Forelimb muscle (tissue), 1 donor: Measurements from ENCODE around the gene SEC11A. TPM values are rescaled to one million over a fixed set of nuclear protein-coding genes. Genes with fewer than 3 reads are reported as not detected.
"Not testable (repeated sequence)": the region's sequence is repeated elsewhere in the genome, so short reads cannot be mapped to it uniquely, and the experiment has no call there.

Experiments used
- DNase-seq: peaks from one replicate; pipeline ENCODE4 v3.0.0-alpha.2; 2013; ENCODE audit warnings: low read depth
- polyA plus RNA-seq: library from polyadenylated mRNA; unstranded; fragments of 120-200 nt; gene quantifications from one replicate; pipeline ENCODE4 v1.2.1, GENCODE V29; 2013; ENCODE audit not compliant: insufficient read length

SEC11A gene
- polyA plus RNA-seq, 1 donor = 321 TPM

- DNase-seq = not testable (repeated sequence)
These were observed 73.3 kb downstream of the SEC11A start for GRCh38 chr15:84642640-84643039.

GRCh38 chr15:84641871-84642270 is 74.1 kb downstream of the SEC11A start:
- not testable (repeated sequence) for DNase-seq

GRCh38 chr15:84638103-84638502 is 77.8 kb downstream of the SEC11A start:
- no peak for DNase-seq

GRCh38 chr15:84634228-84634837 is 81.6 kb downstream of the SEC11A start:
- no peak for DNase-seq

- no peak for DNase-seq
These were observed 82.4 kb downstream of the SEC11A start for GRCh38 chr15:84633311-84634227.

- DNase-seq = no peak
These were observed 84.2 kb downstream of the SEC11A start for GRCh38 chr15:84631706-84632272.

GRCh38 chr15:84629033-84629432 is 86.9 kb downstream of the SEC11A start:
- no peak for DNase-seq

- DNase-seq = no peak
These were observed 90.8 kb downstream of the SEC11A start for GRCh38 chr15:84625123-84625522.

- DNase-seq = no peak
These were observed 91.6 kb downstream of the SEC11A start for GRCh38 chr15:84624359-84624758.

GRCh38 chr15:84621358-84621979 is 94.5 kb downstream of the SEC11A start:
- DNase-seq = no peak

- no peak for DNase-seq
These were observed 95.3 kb downstream of the SEC11A start for GRCh38 chr15:84620626-84621025.

Other genes starting within 250 kb of the SEC11A start
- 11.7 TPM for gene ZSCAN2, start 115.1 kb downstream of the SEC11A start, polyA plus RNA-seq
- gene WDR73, start 61.9 kb downstream of the SEC11A start, polyA plus RNA-seq = 16.9 TPM
- 1.5 TPM for gene NMB, start 57.9 kb downstream of the SEC11A start, polyA plus RNA-seq
- 22.2 TPM for gene ZNF592, start 32.5 kb upstream of the SEC11A start, polyA plus RNA-seq
- gene ALPK3, start 101.2 kb upstream of the SEC11A start, polyA plus RNA-seq = 92.1 TPM
- gene SLC28A1, start 168.5 kb upstream of the SEC11A start, polyA plus RNA-seq = 0.39 TPM